Measurements from ENCODE around the gene UMAD1.

DNA sequence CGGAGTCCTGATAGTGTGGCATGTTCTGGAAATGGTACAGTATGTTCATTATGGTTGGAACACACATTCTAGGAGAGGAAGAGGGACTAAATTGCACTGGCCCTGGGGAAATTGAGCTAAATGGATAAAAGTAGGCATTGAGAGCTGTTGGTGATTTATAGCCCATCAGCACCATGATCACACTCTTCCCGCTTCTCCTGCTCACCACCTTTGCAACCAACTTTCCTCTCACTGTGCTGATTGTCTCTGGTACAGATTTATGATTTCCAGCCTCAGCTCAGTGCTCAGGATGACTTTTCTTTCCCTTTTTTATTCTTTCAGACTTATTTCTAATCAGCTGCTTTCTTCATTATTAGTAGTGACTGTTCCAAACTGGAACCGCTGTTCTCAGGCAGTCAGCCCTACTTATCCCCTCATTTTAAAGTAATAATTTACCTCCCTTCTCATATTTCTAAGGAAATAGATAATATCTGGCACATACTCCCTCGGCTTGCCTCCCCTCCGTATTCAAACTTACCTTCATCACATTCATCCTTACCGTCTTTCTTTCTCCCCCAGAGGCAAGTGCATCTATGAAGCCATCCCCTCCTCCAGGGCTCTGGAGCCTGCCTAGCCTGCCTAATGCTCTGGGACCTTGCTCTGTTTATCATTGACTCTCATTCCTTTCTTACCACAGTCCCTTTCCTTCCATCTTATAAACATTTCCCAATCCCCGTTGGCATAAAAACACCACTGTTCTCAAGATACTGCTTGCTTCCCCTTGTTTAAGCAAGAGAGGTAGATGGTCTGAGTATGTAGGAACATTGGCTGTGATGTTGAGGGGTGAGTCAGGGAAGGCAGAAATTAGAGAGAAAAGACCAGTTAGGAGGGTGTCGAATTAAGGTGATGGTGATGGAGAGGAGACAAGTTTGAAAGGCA, 129.4 kb downstream of the UMAD1 start:
- TF ChIP-seq, protein P1, sequence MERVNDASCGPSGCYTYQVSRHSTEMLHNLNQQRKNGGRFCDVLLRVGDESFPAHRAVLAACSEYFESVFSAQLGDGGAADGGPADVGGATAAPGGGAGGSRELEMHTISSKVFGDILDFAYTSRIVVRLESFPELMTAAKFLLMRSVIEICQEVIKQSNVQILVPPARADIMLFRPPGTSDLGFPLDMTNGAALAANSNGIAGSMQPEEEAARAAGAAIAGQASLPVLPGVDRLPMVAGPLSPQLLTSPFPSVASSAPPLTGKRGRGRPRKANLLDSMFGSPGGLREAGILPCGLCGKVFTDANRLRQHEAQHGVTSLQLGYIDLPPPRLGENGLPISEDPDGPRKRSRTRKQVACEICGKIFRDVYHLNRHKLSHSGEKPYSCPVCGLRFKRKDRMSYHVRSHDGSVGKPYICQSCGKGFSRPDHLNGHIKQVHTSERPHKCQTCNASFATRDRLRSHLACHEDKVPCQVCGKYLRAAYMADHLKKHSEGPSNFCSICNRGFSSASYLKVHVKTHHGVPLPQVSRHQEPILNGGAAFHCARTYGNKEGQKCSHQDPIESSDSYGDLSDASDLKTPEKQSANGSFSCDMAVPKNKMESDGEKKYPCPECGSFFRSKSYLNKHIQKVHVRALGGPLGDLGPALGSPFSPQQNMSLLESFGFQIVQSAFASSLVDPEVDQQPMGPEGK (CRISPR knock-in tag; IDR thresholded peaks at IDR 0.05; ENCODE audit: borderline replicate concordance): no peak
- TF ChIP-seq, protein P2, sequence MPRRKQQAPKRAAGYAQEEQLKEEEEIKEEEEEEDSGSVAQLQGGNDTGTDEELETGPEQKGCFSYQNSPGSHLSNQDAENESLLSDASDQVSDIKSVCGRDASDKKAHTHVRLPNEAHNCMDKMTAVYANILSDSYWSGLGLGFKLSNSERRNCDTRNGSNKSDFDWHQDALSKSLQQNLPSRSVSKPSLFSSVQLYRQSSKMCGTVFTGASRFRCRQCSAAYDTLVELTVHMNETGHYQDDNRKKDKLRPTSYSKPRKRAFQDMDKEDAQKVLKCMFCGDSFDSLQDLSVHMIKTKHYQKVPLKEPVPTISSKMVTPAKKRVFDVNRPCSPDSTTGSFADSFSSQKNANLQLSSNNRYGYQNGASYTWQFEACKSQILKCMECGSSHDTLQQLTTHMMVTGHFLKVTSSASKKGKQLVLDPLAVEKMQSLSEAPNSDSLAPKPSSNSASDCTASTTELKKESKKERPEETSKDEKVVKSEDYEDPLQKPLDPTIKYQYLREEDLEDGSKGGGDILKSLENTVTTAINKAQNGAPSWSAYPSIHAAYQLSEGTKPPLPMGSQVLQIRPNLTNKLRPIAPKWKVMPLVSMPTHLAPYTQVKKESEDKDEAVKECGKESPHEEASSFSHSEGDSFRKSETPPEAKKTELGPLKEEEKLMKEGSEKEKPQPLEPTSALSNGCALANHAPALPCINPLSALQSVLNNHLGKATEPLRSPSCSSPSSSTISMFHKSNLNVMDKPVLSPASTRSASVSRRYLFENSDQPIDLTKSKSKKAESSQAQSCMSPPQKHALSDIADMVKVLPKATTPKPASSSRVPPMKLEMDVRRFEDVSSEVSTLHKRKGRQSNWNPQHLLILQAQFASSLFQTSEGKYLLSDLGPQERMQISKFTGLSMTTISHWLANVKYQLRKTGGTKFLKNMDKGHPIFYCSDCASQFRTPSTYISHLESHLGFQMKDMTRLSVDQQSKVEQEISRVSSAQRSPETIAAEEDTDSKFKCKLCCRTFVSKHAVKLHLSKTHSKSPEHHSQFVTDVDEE (CRISPR knock-in tag; IDR thresholded peaks at IDR 0.05): no peak
- no peak for TF ChIP-seq GLIS3 (CRISPR knock-in tag; IDR thresholded peaks at IDR 0.05)
- TF ChIP-seq POU6F1 (CRISPR knock-in tag; IDR thresholded peaks at IDR 0.05; ENCODE audit: borderline replicate concordance, low read depth): no peak
- no peak for TF ChIP-seq ISL1 (CRISPR knock-in tag; IDR thresholded peaks at IDR 0.05)
- TF ChIP-seq OSR1 (CRISPR knock-in tag; IDR thresholded peaks at IDR 0.05): no peak

Data from SK-N-SH treated with all-trans-retinoic acid at 6 μM for 48 hours (cell line).